Adrenal gland (tissue), 12 donors: ENCODE data around the gene IL1RL2. TPM values are rescaled to one million over a fixed set of nuclear protein-coding genes. Genes with fewer than 3 reads are reported as not detected.

ENCODE experiments used
- DNase-seq, 7 donors: peaks; one replicate each; pipeline ENCODE4 v3.0.0-alpha.2; 2019 to 2020
- H3K27ac ChIP-seq, 5 donors: fragments of 200-600 bp; sonication (generic) in 4 of 5; 1 replicate in 3 of 5; 2 replicates in 2 of 5; pipeline versions ENCODE4 v1.5.1 to v1.8.0; 2016 to 2020; ENCODE audit warnings: mild to moderate bottlenecking in 1 of 5
- H3K27me3 ChIP-seq: fragments of 200-600 bp; 2 replicates; pipeline ENCODE4 v1.8.0; 2021
- H3K36me3 ChIP-seq, 2 donors: fragments of 200-600 bp; replicated peaks in 1 of 2; 1 replicate in 1 of 2; 2 replicates in 1 of 2; pipeline versions ENCODE4 v1.5.1 to v1.8.0; 2018 to 2022
- H3K4me1 ChIP-seq, 2 donors: fragments of 200-600 bp; replicated peaks in 1 of 2; 1 replicate in 1 of 2; 2 replicates in 1 of 2; pipeline versions ENCODE4 v1.5.1 to v1.8.0; 2018 to 2021
- H3K4me3 ChIP-seq, 4 donors: fragments of 200-600 bp; sonication (generic) in 3 of 4; one replicate each; pipeline ENCODE4 v1.5.1; 2016 to 2018
- H3K9me3 ChIP-seq, 3 donors: fragments of 200-600 bp; sonication (generic) in 1 of 3; replicated peaks in 1 of 3; 1 replicate in 2 of 3; 2 replicates in 1 of 3; pipeline versions ENCODE4 v1.5.1 to v1.8.0; 2016 to 2021
- CTCF ChIP-seq, 6 experiments: fragments of 450-650 bp in 4 of 6; fragments of 200-600 bp in 2 of 6; sonication (generic) in 1 of 6; IDR thresholded peaks; 1 replicate in 5 of 6; 2 replicates in 1 of 6; pipeline versions ENCODE4 v1.5.1 to v1.8.0; 2016 to 2021; ENCODE audit warnings: antibody characterized with exemption in 6 of 6, mild to moderate bottlenecking in 2 of 6, moderate library complexity in 1 of 6
- POLR2A ChIP-seq, 2 donors: fragments of 450-650 bp; IDR thresholded peaks; one replicate each; pipeline ENCODE4 v1.6.1; 2017; ENCODE audit warnings: antibody characterized with exemption in 2 of 2, mild to moderate bottlenecking in 2 of 2, moderate library complexity in 1 of 2
- WGBS, 4 donors: extraction: QIAGEN DNeasy Blood & Tissue Kit in 2 of 4; methylation state at CpG; one replicate each; pipeline versions ENCODE4 v1.1.5 to v1.1.7; 2013 to 2017; 5-methylcytosine and 5-hydroxymethylcytosine counted together
- intact Hi-C, 2 donors: fragments of 100-400 bp; cut with DNase I; formaldehyde crosslinking; loops; one replicate each; pipeline versions ENCODE4 v1.14.1 to v1.15.0; 2022 to 2023
- polyA plus RNA-seq, 3 donors: library from polyadenylated mRNA; stranded (reverse); fragments of 200-250 nt in 2 of 3; fragments of 350-450 nt in 1 of 3; fragmentation: Illumina TruSeq in 1 of 3; extraction: RNeasy Lipid Tissue Mini Kit (QIAGEN cat#74804) in 1 of 3; gene quantifications; one replicate each; pipeline ENCODE4 v1.2.3, GENCODE V29; 2013 to 2014
- total RNA-seq, 9 donors: library from RNA; depleted of rRNA in 4 of 9; stranded (reverse); fragments of >200 nt in 4 of 9; fragments of 120-200 nt in 1 of 9; fragmentation: NEBNext Ultra II Directional in 1 of 9; extraction: Animal tissue kit (Norgen Biotek cat#: 25700) in 1 of 9; gene quantifications; one replicate each; pipeline versions ENCODE4 v1.1.0 to v1.2.4, GENCODE V29; 2013 to 2023
- donor health status: healthy with polysubstance abuse.
- donor health status: Bipolar disorder and iron deficiency.
- donor health status: DM: yes; HTN: yes; CAD: no.
- donor health status: DM: no; HTN: no; CAD: no.
- donor health status: DM: no; HTN: no; CAD: no.
- donor health status: DM: yes; HTN: yes; CAD: no.

The IL1RL2 gene
- total and polyA plus RNA-seq, 12 donors, result 0.22 to 4.6 (median 1.7) TPM

GRCh38 chr2:102197389-102198137 lies 10.7 kb downstream of the IL1RL2 start:
- H3K4me1 ChIP-seq, result no peaks in the 10 kb centered on the region
- no peak overlapping the region for H3K4me3 ChIP-seq
- intact Hi-C loops, result no loop called here
- no peaks in the 10 kb centered on the region for H3K9me3 ChIP-seq
- TF ChIP-seq CTCF (IDR thresholded peaks at IDR 0.05) (no peak), POLR2A (IDR thresholded peaks at IDR 0.05) (no peak)
- H3K27me3 ChIP-seq, result no peaks in the 10 kb centered on the region
- DNase-seq, result no peak
- H3K27ac ChIP-seq, result no peak overlapping the region
- H3K36me3 ChIP-seq, result no peaks in the 10 kb centered on the region
- 67 to 93% (median 89%) methylated on average over 4 to 5 of the region's 5 CpGs for WGBS, 4 donors

GRCh38 chr2:102200539-102200938 lies 13.7 kb downstream of the IL1RL2 start:
- H3K4me3 ChIP-seq, result no peak overlapping the region
- TF ChIP-seq POLR2A (IDR thresholded peaks at IDR 0.05), result no peak
- no peak for TF ChIP-seq CTCF (IDR thresholded peaks at IDR 0.05)
- H3K27me3 ChIP-seq, result no peaks in the 10 kb centered on the region
- H3K36me3 ChIP-seq, result no peaks in the 10 kb centered on the region
- no peak for DNase-seq
- H3K4me1 ChIP-seq, result no peaks in the 10 kb centered on the region
- no peak overlapping the region for H3K27ac ChIP-seq
- no peaks in the 10 kb centered on the region for H3K9me3 ChIP-seq
- 95 to 100% (median 100%) methylated on average over 1 of the region's 1 CpG for WGBS, 4 donors
- intact Hi-C loops, result no loop called here

GRCh38 chr2:102204638-102205037 lies 17.8 kb downstream of the IL1RL2 start:
- TF ChIP-seq POLR2A (IDR thresholded peaks at IDR 0.05) (no peak), CTCF (IDR thresholded peaks at IDR 0.05) (no peak)
- H3K9me3 ChIP-seq, result no peaks in the 10 kb centered on the region
- no peaks in the 10 kb centered on the region for H3K27me3 ChIP-seq
- intact Hi-C loops, result no loop called here
- H3K4me3 ChIP-seq, result no peak overlapping the region
- H3K27ac ChIP-seq, result no peak overlapping the region
- no peaks in the 10 kb centered on the region for H3K4me1 ChIP-seq
- DNase-seq, result no peak
- no peaks in the 10 kb centered on the region for H3K36me3 ChIP-seq

- intact Hi-C loops, result no loop called here
- no peak for TF ChIP-seq CTCF (IDR thresholded peaks at IDR 0.05)
- TF ChIP-seq POLR2A (IDR thresholded peaks at IDR 0.05), result no peak
- Histone ChIP-seq H3K9me3 (no peaks in the 10 kb centered on the region), H3K36me3 (no peaks in the 10 kb centered on the region), H3K27me3 (no peaks in the 10 kb centered on the region), H3K27ac (no peak overlapping the region), H3K4me3 (no peak overlapping the region), H3K4me1 (no peaks in the 10 kb centered on the region)
- peak in 2 of 7 donors; percentile 27 to 46 for DNase-seq
- 70 to 93% (median 72%) methylated on average over 4 to 5 of the region's 5 CpGs for WGBS, 4 donors
These were observed 20.0 kb downstream of the IL1RL2 start for GRCh38 chr2:102206666-102207341.
